TTC549 (cell line): Measurements from ENCODE around the gene PEG3.

Experiments used
- FAIRE-seq: peaks from 2 replicates; lab custom pipeline; 2012; peaks lifted over from hg19 to GRCh38; lab: Jason Lieb, UNC

The PEG3 gene

GRCh38 chr19:56808717-56809392 lies 31.7 kb downstream of the PEG3 start:
- FAIRE-seq, result no peak

GRCh38 chr19:56806639-56807038 lies 33.9 kb downstream of the PEG3 start:
- FAIRE-seq, result no peak
